ES-I3 (cell line): ENCODE results near the gene GFRA4.

Experiments
- H3K36me3 ChIP-seq: 2 replicates; pipeline ENCODE4 v1.6.1; 2013; ENCODE audit warnings: mild to moderate bottlenecking, low read length, control low read depth, moderate library complexity; ENCODE audit not compliant: insufficient read depth
- H3K4me1 ChIP-seq: 2 replicates; pipeline ENCODE4 v1.6.1; 2013; ENCODE audit warnings: mild to moderate bottlenecking, control low read depth, low read length; ENCODE audit not compliant: insufficient read depth
- H3K9ac ChIP-seq: 2 replicates; pipeline ENCODE4 v1.6.1; 2013; ENCODE audit warnings: low read depth, mild to moderate bottlenecking, low read length, moderate library complexity
- H3K9me3 ChIP-seq: 2 replicates; pipeline ENCODE4 v1.6.1; 2013; ENCODE audit warnings: mild to moderate bottlenecking, low read length, moderate library complexity; ENCODE audit not compliant: control insufficient read depth, insufficient read depth

The GFRA4 gene

GRCh38 chr20:3614466-3614865 lies 48.7 kb downstream of the GFRA4 start:
- no peaks in the 10 kb centered on the region for H3K36me3 ChIP-seq
- H3K9ac ChIP-seq = no peak overlapping the region
- peaks cover 13% of the 10 kb centered on the region for H3K4me1 ChIP-seq
- no peaks in the 10 kb centered on the region for H3K9me3 ChIP-seq

GRCh38 chr20:3613821-3614440 lies 49.3 kb downstream of the GFRA4 start:
- Histone ChIP-seq H3K4me1 (peaks cover 13% of the 10 kb centered on the region), H3K9ac (no peak overlapping the region), H3K36me3 (no peaks in the 10 kb centered on the region), H3K9me3 (no peaks in the 10 kb centered on the region)

- Histone ChIP-seq H3K9ac (no peak overlapping the region), H3K4me1 (peaks cover 13% of the 10 kb centered on the region), H3K9me3 (no peaks in the 10 kb centered on the region), H3K36me3 (no peaks in the 10 kb centered on the region)
Observed at GRCh38 chr20:3612795-3613572, 50.2 kb downstream of the GFRA4 start.

GRCh38 chr20:3611901-3612300 lies 51.3 kb downstream of the GFRA4 start:
- Histone ChIP-seq H3K9me3 (no peaks in the 10 kb centered on the region), H3K9ac (no peak overlapping the region), H3K36me3 (no peaks in the 10 kb centered on the region), H3K4me1 (peaks cover 13% of the 10 kb centered on the region)
